HG02943 (cell line): Measurements from ENCODE around the gene DPP6.

Experiments used
- ATAC-seq: cut with Tn5 transposase; IDR thresholded peaks from one replicate; pipeline ENCODE4 v1.9.1; 2021; ENCODE audit warnings: mild to moderate bottlenecking, low read depth, moderate library complexity; ENCODE audit not compliant: unreplicated experiment

The DPP6 gene

GRCh38 chr7:154882931-154883474 is 830.8 kb downstream of the DPP6 start:
- no peak for ATAC-seq

- no peak for ATAC-seq
Measured at GRCh38 chr7:154884348-154884920, 832.2 kb downstream of the DPP6 start.

GRCh38 chr7:154886591-154886990 is 834.4 kb downstream of the DPP6 start:
- ATAC-seq = no peak

DNA sequence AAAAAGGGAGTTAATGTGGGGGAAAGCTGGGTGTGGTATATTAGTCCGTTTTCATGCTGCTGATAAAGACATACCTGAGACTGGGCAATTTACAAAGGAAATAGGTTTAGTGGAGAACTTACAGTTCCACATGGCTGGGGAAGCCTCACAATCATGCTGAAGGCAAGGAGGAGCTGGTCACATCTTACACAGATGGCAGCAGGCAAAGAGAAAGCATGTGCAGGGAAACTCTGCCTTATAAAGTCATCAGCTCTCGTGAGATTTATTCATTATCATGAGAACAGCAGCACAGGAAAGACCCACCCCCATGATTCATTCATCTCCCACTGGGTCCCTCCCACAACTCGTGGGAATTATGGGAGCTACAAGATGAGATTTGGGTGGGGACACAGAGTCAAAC is 836.5 kb downstream of the DPP6 start:
- no peak for ATAC-seq

GRCh38 chr7:154892459-154892858 is 840.3 kb downstream of the DPP6 start:
- ATAC-seq = no peak

DNA sequence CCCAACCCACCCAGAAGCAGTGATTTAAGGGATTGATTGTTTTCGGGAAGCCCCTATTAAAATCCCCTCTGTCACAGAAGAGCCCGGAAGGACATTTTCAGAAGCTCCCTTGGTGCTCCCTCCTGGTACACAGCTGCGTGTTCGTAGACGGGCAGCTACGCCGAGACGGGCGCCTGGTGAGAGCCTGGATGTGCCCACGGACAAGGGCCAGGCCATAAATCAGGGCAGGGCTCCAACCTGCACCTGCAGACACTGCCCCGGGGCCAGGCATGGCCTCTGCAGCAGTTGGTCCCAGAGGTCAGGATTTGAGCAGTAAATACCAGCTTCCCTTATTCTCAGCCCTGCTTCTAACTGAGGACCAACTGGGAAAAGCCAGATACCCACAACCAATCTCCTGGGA is 843.9 kb downstream of the DPP6 start:
- ATAC-seq = no peak

DNA sequence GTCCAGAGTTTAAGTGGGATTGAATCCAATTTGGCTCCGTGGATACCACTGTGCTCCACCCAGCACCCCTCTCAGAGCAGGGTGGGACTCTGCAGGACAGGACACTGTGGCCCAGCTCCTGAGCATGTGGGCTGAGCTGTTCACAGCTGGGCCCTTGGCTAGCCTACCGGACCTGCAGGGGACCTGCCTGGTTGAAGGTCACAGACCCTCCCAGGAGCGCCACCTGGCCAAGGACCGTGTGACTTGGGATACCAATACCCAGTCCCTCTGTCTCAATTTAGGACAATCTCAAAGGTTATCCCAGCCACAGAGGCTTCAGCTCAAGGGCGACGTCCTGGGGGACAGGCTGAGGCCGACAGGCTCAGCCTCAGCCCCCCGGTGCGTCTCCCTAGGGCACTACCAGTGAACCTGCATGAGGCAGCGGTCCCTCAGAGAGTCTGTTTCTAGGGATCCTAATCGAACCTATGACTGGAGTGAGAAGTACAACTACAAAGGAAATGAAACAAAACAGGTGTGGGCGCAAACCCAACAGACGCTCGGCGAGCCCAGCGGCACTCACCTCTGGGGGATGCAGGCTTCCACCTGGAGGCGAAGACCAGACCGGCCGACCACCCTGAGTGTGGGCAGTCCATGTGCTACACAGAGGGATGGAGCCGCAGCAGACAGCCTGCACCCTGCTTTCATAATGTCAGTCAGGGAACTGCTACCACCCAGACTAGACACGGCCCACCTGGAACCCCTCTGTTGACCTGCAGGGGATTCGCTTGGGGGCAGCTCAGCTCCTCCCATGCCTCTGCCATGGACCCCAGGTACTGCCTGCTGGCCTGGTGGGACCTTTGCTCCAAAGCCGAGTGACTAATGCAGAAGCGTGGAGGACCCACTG is 847.0 kb downstream of the DPP6 start:
- ATAC-seq = no peak

GRCh38 chr7:154899862-154900261 is 847.7 kb downstream of the DPP6 start:
- no peak for ATAC-seq

DNA sequence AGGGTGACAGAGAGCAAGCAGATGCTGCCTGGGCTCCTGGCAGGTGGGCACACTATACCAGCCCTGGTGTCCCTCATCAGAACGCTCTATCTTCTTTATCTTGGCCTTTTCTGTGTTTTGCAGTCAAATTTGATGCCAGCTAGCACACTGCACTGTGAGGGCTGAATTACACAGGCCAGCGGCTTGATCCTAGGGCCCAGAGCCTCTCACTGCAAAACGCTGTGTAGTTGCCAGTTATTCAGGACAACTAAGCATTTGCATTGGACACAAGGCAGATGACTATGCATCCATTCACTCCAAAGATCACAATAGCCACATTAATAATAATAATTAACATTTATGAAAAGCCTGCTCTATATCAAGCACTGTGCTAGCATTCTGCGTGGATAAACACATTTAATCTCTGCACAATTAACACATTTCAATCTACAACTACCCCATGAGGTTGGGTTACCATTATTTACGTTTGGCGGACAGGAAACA is 850.4 kb downstream of the DPP6 start:
- no peak for ATAC-seq

DNA sequence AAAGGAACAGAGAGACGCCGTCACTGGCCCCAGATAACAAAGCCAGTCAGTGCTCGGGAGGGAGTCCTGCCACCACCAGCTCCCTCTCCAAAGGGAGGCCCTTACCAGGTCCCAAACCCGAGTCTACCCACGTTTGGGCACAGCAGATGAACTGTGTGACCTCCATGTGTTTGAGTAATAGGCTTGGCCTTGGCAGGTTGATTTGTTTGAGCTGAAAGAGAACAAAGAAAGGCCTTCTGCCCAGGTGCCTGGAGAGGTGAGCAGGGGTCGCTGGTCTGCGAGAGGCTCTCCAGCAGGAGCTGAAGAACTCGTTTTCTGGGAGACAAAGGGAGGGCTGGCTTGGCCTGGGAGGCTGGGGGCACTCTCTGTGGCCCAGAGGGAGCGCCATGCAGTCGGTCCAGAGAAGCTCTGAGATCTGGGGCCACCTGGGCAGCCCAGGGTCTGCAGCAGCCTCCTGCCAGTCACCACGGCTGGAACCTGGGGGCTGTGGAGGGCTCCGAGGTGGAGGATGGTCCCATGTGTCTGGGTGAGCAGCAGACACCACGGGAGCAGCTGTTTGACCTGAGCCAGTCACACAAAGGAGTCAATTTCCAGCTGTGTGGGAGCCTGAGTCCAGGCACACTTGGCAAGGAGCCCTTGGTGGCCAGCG is 851.0 kb downstream of the DPP6 start:
- no peak for ATAC-seq

GRCh38 chr7:154905146-154905545 is 852.9 kb downstream of the DPP6 start:
- no peak for ATAC-seq

GRCh38 chr7:154905615-154906014 is 853.4 kb downstream of the DPP6 start:
- no peak for ATAC-seq

DNA sequence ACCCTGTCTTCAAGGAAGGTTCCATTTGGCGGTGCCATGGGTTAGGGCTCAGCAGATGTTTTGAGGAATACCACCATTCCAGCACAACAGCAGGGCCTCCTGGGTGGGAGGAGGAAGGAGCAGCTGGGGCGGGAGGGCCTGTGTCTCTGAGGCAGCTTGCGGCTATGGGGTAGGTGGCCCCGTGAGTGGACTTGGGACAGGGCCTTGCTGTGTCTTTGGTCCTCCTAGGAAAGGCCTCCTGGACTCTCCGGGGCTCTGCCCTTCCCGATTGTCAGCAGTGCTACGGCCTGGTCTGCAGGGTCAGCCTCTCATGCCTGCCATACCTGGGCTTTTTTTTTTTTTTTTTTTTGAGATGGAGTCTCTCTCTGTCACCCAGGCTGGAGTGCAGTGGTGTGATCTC is 854.0 kb downstream of the DPP6 start:
- no peak for ATAC-seq

DNA sequence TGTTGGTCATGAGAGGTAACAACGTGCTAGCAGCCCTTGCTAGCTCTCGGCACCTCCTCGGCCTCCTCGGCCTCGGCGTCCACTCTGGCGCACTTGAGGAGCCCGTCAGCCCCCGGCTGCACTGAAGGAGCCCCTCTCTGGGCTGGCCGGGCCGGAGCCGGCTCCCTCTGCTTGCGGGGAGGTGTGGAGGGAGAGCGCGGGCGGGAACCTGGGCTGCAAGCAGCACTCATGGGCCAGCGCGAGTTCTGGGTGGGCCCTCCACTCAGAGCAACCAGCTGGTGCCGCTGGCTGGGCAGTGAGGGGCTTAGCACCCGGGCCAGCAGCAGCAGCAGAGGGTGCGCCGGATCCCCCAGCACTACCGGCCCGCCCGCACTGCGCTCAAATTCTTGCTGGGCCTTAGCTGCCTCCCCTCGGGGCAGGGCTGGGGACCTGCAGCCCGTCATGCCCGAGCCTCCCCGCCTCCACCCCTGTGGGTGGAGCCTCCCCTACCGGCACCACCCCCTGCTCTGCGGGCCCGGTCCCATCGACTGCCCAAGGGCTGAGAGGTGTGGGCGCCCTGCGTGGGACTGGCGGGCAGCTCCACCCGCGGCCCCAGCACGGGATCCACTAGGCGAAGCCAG is 854.6 kb downstream of the DPP6 start:
- no peak for ATAC-seq

GRCh38 chr7:154907651-154908620 is 855.7 kb downstream of the DPP6 start:
- no peak for ATAC-seq

- ATAC-seq = no peak
Measured at GRCh38 chr7:154909241-154910105, 857.3 kb downstream of the DPP6 start.

DNA sequence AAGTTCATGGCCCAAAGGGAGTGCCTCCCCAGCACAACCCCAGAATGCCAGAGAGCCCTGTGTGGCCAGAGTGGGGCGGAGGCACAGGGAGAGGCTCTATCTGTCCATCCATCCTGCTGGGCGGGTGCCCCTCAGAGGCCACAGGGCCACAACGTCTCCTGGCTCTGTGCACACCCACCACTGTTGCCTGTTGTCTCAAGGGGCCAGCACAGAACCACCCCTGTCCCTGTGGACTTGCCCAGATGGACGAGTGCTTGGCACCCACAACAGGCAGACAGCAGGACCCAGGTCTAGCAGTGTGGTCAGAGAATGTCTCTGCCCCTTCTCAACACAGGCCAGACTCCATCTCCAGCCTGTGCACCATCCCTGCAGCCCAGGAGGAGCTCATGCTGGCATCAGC is 857.9 kb downstream of the DPP6 start:
- no peak for ATAC-seq

GRCh38 chr7:154910977-154911376 is 858.8 kb downstream of the DPP6 start:
- no peak for ATAC-seq

DNA sequence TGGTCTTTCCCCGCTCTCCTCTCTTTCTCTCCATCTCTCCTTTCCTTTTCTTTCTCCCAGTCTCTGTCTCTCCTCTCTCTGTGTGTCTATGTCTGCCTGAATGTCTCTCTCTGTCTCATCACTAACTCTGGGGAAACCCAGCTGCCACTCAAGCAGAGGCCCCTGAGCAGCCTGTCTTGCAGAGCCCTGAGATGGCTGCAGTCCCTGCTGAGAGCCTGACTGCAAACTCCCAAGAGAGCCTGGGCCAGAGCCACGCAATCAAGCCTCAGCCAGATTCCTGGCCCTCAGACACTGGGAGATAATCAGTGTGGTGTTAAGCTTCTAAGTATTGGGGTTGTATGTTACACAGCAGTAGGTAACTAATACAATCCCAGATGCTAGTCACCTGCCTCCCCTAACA is 859.2 kb downstream of the DPP6 start:
- no peak for ATAC-seq
